NCI-H1694 (cell line): Measurements from ENCODE around the gene NTPCR.

Experiments used
- DNase-seq: peaks from one replicate; lab custom pipeline; 2025; lab: John Stamatoyannopoulos, UW

The NTPCR gene

DNA sequence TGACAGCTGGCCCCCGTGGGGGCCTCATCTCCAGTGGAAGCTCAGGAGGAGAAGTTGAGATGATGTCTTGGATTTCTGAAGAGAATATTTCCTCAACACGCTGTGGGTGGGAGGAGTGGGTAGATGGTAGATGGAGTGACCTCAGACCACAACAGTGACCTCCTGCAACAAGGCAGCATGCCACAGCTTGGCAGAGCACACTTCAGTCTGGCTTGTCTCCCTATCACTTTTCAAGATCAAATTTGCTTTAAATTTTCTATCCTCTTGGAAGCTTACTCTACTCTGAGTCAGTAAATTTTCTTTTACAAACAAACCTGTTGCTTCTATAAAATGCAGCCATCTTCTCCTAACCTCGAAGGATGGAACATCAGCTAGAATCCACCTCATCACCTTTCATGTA lies 59.7 kb downstream of the NTPCR start:
- no peak for DNase-seq

DNA sequence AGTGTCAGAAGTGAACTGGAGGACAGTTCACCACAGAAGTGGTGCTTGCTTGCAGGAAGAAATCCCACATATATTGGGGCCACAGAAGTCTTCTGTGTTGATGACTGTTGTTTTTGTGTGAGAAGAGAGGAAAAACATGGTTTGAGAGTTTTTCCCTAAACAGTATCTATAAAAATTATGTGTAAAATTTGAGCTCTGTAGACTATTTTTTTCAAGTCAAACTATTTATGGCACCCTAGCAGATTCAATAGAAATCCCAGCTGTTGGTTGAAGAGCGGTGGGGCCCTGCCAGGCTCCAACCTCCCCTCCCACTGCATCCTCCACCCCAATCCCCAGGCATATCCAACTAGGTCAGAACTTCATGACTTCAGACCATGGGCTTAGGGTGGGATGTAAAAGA lies 61.6 kb downstream of the NTPCR start:
- DNase-seq: no peak

DNA sequence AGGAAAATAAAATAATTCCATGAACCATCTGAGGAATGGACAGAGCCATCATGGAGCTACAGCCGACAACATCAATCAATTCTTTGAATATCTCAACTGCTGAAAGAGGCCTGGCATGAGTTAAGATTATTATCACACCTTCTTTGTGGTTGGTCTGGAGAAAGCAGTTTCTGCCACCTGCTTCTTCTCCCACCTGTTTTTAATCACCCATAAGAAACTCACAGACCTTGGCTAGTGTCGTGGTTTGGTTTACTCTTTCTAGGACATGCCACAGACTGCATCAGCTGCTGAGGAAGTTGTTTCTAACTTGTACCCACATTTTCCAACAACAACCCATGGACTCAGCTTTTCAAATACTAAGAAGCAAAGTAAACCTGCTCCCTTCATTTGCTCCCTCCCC lies 65.6 kb downstream of the NTPCR start:
- DNase-seq: no peak

DNA sequence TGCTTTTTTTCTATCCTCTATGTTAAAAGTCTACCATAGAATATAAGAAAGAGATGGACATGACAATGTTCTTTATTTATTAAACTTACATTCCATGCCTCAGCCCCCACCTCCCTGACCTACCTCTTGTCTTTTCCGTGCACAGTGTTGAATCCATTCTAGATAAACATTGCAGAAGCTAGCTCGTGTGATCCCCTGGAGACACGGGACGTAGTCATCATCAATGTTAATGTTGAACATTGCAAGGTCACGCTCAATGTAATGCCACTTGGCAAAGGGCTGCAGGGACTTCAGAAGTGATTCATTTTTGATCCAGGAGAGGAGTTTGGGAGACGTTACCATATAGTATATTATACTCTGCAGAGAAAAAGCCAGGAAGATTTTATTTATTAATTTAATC lies 66.4 kb downstream of the NTPCR start:
- DNase-seq: no peak

DNA sequence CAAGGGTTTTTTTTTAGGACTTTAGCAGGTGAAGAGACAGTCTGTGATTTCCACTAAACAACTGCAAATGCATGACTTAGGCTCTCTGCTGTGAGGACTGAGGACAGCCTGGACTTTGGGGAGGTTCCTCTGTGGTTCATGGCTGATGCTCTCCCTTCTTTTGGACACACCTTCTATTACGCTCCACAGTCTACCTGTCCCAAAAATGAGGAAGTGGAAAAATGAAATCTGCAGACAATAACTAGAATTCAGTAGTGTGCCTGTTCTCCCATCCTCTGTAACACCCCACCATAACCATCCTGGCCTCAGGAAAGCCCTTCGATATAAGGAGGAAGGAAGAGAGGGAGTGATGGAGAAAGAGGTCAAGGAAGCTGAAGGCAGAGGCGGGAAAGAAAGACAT lies 68.7 kb downstream of the NTPCR start:
- no peak for DNase-seq

DNA sequence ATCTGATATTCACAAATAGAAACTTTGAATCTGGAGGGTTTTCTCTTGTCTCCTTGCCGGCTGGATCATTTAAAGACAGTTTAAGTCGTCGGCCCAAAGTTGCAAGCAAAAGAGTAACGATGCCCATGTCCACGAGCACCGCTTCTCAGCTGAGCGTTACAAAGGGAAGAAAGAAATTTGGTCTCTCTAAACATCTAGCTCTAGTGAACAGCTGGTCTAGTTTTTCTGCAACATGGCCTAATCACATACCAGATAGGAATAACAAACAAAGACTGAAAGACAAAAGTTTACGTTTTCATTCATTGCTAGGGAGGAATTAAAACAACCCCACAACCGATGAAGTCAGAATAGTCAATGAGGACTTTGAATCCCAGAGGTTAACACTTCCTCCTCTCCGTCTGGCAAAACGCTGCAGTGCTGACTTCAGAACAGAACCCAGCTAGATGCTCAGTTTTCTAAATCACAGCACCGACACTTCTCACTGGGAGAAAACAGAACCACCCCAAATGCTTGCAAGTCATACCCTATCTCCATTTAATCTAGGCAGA lies 69.4 kb downstream of the NTPCR start:
- no peak for DNase-seq

DNA sequence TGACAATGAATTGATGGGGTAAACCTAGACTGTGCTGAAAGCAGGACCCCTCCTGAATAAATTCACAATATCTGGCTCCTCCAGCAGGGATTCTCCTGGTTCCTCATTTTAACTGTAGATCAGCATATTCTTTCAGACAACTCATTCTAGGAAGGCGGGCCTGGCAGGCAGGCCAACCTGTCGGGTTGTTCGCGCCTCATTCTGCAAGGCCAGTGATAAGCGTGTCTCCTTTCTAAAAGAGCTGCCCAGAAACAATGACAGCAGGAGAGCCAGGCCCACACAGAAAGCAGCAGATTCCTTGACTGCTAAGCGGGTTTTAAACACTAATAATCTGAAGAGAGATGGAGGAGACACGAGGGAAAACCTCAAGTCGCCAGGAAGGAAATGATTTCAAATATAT lies 70.0 kb downstream of the NTPCR start:
- no peak for DNase-seq

DNA sequence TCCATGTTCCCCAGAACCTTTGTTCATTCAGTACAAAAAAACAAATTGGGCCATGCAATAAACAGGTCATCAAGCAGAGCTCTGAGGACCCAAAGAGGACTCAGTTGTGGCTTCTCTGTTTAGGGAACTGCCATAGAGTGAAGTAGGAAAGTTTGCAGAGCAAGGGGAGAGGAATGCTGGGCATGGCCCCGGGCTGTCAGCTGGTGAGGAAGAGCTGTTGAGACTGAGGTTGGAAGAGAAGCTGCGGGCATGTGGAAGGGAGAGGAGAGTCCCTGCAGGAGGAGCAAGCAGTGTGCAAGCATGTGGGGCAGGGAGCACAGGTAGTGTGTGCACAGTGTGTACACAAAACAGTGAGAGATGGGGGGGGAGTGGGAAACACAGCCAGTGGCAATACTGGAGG lies 71.8 kb downstream of the NTPCR start:
- no peak for DNase-seq

DNA sequence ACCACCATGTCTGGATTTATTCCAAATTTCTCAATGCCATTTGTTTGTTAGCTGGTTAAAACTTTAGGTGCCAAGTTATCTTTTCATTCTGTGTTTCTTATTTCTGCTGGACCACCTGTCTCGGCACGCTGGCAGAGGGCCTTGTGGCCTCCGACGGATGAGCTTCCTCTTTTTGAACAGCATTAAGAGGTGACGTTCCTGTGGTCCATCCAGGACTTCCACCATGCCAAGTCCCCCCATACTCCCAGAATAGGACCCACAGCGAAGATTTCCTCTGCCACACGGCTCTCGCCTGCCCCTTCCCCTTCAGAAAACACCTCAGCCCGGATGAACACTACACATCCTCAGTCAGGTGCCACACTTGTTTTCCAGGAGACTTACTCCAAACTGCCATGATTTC lies 73.8 kb downstream of the NTPCR start:
- no peak for DNase-seq

DNA sequence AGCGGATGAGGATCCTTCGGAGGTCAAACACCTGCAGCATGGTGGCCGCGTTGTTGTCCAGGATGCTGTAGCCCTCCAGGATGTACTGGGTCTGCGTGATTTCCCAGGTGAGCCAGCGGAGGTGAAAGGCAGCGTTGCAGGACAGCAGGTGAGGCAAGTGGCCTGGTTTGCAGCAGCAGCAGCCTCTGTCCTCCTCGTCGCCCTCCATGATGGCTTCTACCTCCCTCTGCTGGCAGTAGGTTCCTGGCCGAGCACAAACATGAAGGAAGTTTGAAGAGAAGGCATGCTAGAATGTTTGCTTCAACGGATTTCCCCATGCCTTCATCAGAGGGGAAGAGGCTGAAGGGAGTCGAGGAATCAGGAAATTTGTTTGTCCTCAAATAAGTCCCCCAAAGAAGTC lies 74.7 kb downstream of the NTPCR start:
- no peak for DNase-seq

DNA sequence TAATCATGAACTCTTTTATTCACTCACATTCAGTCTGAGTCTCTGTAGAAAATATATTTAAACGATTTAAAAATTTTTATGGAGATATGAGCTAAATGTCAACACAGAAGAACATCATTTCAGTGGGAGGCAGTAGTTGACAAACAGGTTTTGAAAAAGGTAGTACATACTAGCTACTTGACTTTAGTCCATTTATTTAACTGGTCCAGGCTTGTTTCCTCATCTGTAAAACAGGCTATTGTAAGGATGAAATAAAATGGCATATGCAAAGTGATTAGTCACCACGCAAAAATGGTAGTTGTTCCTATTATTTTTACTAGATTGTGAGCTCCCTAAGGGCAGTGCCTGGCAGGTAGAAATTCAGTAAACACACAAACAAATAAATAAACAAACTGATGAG lies 75.2 kb downstream of the NTPCR start:
- no peak for DNase-seq

DNA sequence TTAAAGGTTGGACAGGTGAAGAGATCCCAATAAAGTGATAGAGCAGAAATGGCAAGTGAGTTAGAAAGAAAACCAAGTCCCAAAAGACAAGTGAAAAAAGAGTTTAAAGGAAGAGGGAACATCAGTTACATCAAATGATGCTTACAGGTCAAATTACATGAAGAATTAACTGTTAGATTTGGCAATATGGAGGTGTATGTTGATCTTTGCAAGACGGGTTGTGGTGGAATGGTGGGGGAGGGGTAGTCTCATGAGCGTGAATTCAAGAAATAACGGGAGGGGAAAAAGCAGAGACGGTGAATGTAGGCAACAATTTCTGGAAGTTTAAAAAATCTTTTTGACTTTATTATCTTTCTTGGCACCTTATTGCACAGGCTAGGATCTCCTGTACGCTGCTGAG lies 76.6 kb downstream of the NTPCR start:
- no peak for DNase-seq

DNA sequence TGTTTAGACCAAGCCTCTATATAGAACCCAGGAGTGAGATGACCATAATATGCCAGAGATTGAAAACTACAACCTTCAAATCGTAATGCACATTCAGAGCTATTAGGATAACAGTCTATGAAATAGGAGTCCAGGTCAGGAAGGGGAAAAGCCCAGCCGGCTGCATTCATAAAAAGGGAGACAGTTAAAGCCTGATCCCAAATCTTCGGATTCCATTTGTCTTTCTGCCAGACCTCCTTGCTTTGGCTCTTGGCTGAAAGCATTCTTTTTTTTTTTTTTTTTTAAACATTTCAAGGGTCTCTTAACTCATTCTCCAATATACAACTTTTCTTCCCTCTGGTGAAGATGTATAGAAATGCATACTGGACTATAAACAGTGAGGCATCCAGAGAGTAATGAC lies 81.1 kb downstream of the NTPCR start:
- no peak for DNase-seq

DNA sequence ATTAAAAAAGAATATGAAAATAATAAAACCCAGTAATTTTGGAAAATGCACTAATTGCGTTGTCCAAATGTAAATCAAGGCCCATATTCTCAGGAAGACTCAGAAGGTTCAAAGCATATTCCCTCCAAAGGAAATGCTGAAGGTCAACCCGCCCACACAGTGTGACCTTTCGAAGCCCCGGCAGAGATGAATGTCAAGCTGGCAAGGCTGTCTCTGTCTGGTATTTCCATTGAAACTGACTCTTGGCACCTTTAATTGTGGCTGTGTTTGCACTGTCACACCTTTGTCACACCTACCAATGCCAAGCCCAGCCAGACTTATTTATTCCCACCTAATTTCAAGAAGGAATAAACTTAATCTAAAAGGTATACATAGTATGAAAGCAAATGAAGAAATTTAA lies 82.5 kb downstream of the NTPCR start:
- no peak for DNase-seq

DNA sequence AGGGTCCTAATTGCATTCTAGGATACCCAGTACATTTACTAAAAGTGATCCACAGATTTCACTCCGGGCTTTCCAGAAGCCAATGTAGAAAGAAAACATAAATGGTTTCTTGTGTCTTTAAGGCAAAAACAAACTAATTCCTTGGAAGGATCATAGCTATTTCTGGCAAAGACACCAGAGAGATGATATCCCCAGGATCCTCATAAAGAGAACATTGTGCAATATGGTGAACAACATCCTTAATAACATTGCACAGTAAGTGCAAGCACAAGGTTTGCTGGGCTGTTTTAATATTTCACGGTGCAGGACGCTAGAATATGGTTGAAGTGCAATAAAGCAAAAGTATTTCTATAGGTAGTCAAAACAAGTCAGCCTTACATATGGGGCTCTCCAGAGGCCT lies 83.0 kb downstream of the NTPCR start:
- DNase-seq: no peak
